A673 (cell line): Measurements from ENCODE around the gene UTY. TPM values are rescaled to one million over a fixed set of nuclear protein-coding genes. Genes with fewer than 3 reads are reported as not detected.

ENCODE experiments used
- BruUV-seq: library from RNA; stranded (reverse); fragments of 400-500 nt; replicated peaks from 2 replicates; lab custom pipeline; 2021; lab: Mats Ljungman, UMichigan
- CTCF ChIA-PET: fragments of 300-600 bp; sonication (Branson Sonifier 250); formaldehyde crosslinking; loops from one replicate; lab custom pipeline; 2022; ENCODE audit warnings: antibody characterized with exemption; lab: Charles Lee
- POLR2A ChIA-PET: fragments of 300-600 bp; sonication (Branson Sonifier 250); formaldehyde crosslinking; loops from one replicate; lab custom pipeline; 2022; ENCODE audit warnings: antibody characterized with exemption; ENCODE audit not compliant: low non-redundant PET; lab: Charles Lee
- DNase-seq: peaks from one replicate; pipeline ENCODE4 v3.0.0-alpha.2; 2015; ENCODE audit warnings: low spot score
- H3K27ac ChIP-seq: fragments of 200-600 bp; sonication (generic); 2 replicates; pipeline ENCODE4 v1.5.1; 2016; ENCODE audit warnings: mixed run types, low read depth, mild to moderate bottlenecking, mixed read lengths, antibody characterized with exemption, low read length; ENCODE audit not compliant: poor library complexity, severe bottlenecking
- H3K27me3 ChIP-seq: fragments of 200-600 bp; sonication (generic); replicated peaks from 2 replicates; pipeline ENCODE4 v1.6.1; 2017; ENCODE audit warnings: mixed run types, low read depth, mild to moderate bottlenecking, mixed read lengths, antibody characterized with exemption, low read length; ENCODE audit not compliant: insufficient read depth, poor library complexity
- H3K36me3 ChIP-seq: fragments of 200-600 bp; sonication (generic); 2 replicates; pipeline ENCODE4 v1.6.1; 2016; ENCODE audit warnings: mixed run types, mild to moderate bottlenecking, mixed read lengths, antibody characterized with exemption, low read length; ENCODE audit not compliant: insufficient read depth, poor library complexity, severe bottlenecking
- H3K4me1 ChIP-seq: fragments of 200-600 bp; sonication (generic); 2 replicates; pipeline ENCODE4 v1.6.1; 2017; ENCODE audit warnings: mixed run types, mild to moderate bottlenecking, mixed read lengths, antibody characterized with exemption, low read length; ENCODE audit not compliant: insufficient read depth, poor library complexity, severe bottlenecking
- H3K4me3 ChIP-seq: fragments of 200-600 bp; sonication (generic); 2 replicates; pipeline ENCODE4 v1.5.1; 2016; ENCODE audit warnings: low read depth, mixed run types, mild to moderate bottlenecking, mixed read lengths, low read length; ENCODE audit not compliant: poor library complexity, severe bottlenecking
- H3K9me3 ChIP-seq: fragments of 200-600 bp; sonication (generic); 2 replicates; pipeline ENCODE4 v1.6.1; 2016; ENCODE audit warnings: mixed run types, low read depth, mild to moderate bottlenecking, mixed read lengths, antibody characterized with exemption, low read length; ENCODE audit not compliant: poor library complexity, severe bottlenecking
- CTCF ChIP-seq: fragments of 300-800, 200-600 bp; sonication (generic); conservative IDR thresholded peaks from 2 replicates; pipeline ENCODE4 v1.5.1; 2017; ENCODE audit warnings: low read depth, mild to moderate bottlenecking, antibody characterized with exemption, low read length, moderate library complexity, mixed read lengths
- EZH2 ChIP-seq: fragments of 200-600 bp; sonication (generic); IDR thresholded peaks from 2 replicates; pipeline ENCODE4 v1.6.1; 2017; ENCODE audit warnings: borderline replicate concordance, low read depth, mild to moderate bottlenecking, mixed read lengths, antibody characterized with exemption, low read length; ENCODE audit not compliant: poor library complexity, severe bottlenecking
- intact Hi-C: fragments of 100-400 bp; cut with micrococcal nuclease; formaldehyde crosslinking; loops from one replicate; pipeline ENCODE4 v1.10.0; 2022; ENCODE audit not compliant: unreplicated experiment
- total RNA-seq: library from RNA; stranded (reverse); gene quantifications from 2 replicates; pipeline ENCODE4 v1.2.3, GENCODE V29; 2021

Gene UTY
- total RNA-seq, 1 experiment from 2014 or later: not detected

GRCh38 chrY:13443146-13443545 lies 36.7 kb downstream of the UTY start:
- H3K9me3 ChIP-seq: no peaks in the 10 kb centered on the region
- no peaks in the 10 kb centered on the region for H3K4me1 ChIP-seq
- POLR2A ChIA-PET: no interaction called here
- BruUV-seq: no TSS peak
- intact Hi-C loops: no loop called here
- CTCF ChIA-PET: no interaction called here
- no peak overlapping the region for H3K27ac ChIP-seq
- no peaks in the 10 kb centered on the region for H3K36me3 ChIP-seq
- TF ChIP-seq CTCF: no peak
- TF ChIP-seq EZH2: no peak
- H3K27me3 ChIP-seq: no peaks in the 10 kb centered on the region
- no peak for DNase-seq
- no peak overlapping the region for H3K4me3 ChIP-seq

GRCh38 chrY:13440811-13441210 lies 39.0 kb downstream of the UTY start:
- no peaks in the 10 kb centered on the region for H3K9me3 ChIP-seq
- BruUV-seq: no TSS peak
- intact Hi-C loops: no loop called here
- CTCF ChIA-PET: no interaction called here
- no peak overlapping the region for H3K27ac ChIP-seq
- TF ChIP-seq CTCF: no peak
- TF ChIP-seq EZH2: no peak
- H3K36me3 ChIP-seq: no peaks in the 10 kb centered on the region
- DNase-seq: no peak
- no peak overlapping the region for H3K4me3 ChIP-seq
- POLR2A ChIA-PET: no interaction called here
- H3K27me3 ChIP-seq: no peaks in the 10 kb centered on the region
- H3K4me1 ChIP-seq: no peaks in the 10 kb centered on the region

GRCh38 chrY:13435968-13436937 lies 43.6 kb downstream of the UTY start:
- Histone ChIP-seq H3K4me1 (no peaks in the 10 kb centered on the region), H3K9me3 (no peaks in the 10 kb centered on the region), H3K4me3 (no peak overlapping the region), H3K27ac (no peak overlapping the region), H3K36me3 (no peaks in the 10 kb centered on the region), H3K27me3 (no peaks in the 10 kb centered on the region)
- no peak for TF ChIP-seq EZH2
- TF ChIP-seq CTCF: no peak
- ChIA-PET POLR2A (no interaction called here), CTCF (no interaction called here)
- intact Hi-C loops: no loop called here
- DNase-seq: no peak
- no TSS peak for BruUV-seq
